Right lobe of liver (tissue), 4 donors: ENCODE measurements around the gene YTHDF1.

Experiments
- POLR2A ChIP-seq: fragments of 450-650 bp; IDR thresholded peaks from one replicate; pipeline ENCODE4 v1.6.1; 2017; ENCODE audit warnings: antibody characterized with exemption, mild to moderate bottlenecking
- TF ChIP-seq, protein P1 (sequence below), 4 donors: fragments of 200-600 bp in 3 of 4; fragments of 450-650 bp in 1 of 4; IDR thresholded peaks; one replicate each; pipeline versions ENCODE4 v1.5.1 to v1.8.0; 2016 to 2022; ENCODE audit warnings: antibody characterized with exemption in 4 of 4, mild to moderate bottlenecking in 2 of 4
- donor health status: DM: no; HTN: no; CAD: no.
- donor health status: DM: no; HTN: no; CAD: no.
- donor health status: DM: no; HTN: yes; CAD: no.

DNA sequence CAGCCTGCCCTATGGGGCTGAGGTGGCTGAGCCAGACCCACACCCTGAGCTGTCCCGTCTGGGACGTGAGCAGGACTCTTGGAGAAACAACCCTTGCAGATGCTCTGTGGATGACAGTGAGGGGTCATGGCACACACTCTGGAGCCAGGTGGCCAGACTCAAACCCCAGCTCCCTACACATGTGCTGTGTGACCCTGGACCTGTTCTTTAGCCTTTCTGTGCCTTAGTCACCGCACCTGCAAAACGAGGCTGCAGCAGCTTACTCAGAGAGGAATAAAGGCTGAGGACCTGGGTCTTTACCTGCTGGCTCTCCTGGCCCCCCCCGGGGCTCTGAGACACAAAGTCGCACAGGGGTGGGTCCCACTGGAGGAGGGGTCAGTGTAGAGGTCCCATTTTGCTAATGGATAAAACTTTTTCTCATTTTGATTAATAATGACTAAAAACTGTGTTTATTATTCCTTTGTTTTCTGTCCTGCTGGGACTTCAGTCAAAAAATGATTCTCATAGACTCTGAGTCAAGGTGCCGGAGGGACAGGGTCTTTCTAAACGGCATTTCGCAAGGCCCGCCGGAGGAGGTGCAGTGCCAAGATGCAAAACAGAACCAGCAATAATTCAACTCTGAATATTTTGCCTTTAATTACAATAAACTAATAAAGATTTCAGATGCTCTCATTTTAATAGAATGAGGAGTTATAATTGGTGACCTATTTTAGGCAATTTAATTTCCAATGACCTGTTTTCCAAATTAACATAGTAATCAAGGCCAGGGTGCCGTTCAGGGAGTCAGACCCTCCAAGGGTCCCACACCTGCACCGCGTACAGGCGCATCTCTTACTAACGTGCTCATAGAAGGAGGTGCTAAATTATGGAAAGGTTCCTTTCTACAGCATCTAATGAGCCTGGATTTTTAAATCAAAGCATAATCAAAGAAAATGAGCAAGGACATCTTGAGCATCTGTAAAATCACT lies 62.4 kb downstream of the YTHDF1 start:
- TF ChIP-seq, protein P1, sequence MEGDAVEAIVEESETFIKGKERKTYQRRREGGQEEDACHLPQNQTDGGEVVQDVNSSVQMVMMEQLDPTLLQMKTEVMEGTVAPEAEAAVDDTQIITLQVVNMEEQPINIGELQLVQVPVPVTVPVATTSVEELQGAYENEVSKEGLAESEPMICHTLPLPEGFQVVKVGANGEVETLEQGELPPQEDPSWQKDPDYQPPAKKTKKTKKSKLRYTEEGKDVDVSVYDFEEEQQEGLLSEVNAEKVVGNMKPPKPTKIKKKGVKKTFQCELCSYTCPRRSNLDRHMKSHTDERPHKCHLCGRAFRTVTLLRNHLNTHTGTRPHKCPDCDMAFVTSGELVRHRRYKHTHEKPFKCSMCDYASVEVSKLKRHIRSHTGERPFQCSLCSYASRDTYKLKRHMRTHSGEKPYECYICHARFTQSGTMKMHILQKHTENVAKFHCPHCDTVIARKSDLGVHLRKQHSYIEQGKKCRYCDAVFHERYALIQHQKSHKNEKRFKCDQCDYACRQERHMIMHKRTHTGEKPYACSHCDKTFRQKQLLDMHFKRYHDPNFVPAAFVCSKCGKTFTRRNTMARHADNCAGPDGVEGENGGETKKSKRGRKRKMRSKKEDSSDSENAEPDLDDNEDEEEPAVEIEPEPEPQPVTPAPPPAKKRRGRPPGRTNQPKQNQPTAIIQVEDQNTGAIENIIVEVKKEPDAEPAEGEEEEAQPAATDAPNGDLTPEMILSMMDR (IDR thresholded peaks at IDR 0.05), result no peak
- TF ChIP-seq POLR2A, result no peak
